ENCODE data around the gene IRAK2.

Gene IRAK2

DNA sequence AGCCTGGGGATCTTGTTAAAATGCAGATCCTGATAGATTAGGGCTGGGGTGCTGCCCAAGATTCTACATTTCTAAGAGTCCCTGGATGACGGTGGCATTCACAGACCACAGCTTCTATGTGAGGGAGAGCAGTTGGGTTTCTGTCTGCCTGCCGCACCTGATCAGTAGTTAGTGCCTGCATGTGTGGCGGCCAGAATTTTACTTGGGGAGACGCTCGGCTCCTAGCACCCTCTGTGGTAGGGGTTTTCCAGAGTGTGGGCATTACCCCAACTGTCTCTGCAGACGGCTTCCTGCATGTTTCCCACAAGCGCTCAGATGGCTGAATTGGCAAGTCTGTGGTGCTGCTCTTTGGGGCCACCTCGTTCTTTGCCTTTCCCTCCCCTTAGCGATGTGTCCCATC, 119.8 kb downstream of the IRAK2 start:
- DNase-seq (ENCODE audit: low read depth): peak; percentile 52

GRCh38 chr3:10285272-10286132, 120.8 kb downstream of the IRAK2 start:
- no peak for DNase-seq (ENCODE audit: low read depth)

DNA sequence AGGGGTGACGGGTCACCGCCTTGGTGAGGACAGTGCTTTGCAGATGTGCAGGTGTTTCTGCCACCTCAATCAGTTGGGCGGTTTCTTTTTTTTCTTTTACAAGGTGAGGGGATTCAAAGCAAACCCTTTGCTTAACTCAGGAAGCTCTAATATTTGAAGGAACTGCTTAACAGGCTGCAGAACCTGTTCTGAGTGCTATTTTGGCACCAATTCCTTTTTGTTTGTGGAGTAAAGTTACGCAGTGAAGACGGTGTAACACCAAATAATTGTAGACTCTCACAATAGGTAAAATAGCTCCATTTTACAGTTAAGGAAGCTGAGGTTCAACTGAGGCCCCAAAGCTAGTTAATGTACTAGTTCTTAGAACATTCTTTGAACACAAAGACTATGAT, 121.4 kb downstream of the IRAK2 start:
- DNase-seq (ENCODE audit: low read depth): no peak

GRCh38 chr3:10286596-10287295, 122.0 kb downstream of the IRAK2 start:
- DNase-seq (ENCODE audit: low read depth): no peak

GRCh38 chr3:10287936-10288574, 123.3 kb downstream of the IRAK2 start:
- no peak for DNase-seq (ENCODE audit: low read depth)

- DNase-seq (ENCODE audit: low read depth): no peak
Measured at GRCh38 chr3:10288575-10288960, 123.8 kb downstream of the IRAK2 start.

- DNase-seq (ENCODE audit: low read depth): no peak
Measured at GRCh38 chr3:10289077-10289476, 124.4 kb downstream of the IRAK2 start.

GRCh38 chr3:10289787-10290355, 125.2 kb downstream of the IRAK2 start:
- DNase-seq (ENCODE audit: low read depth): no peak

GRCh38 chr3:10290481-10291176, 125.9 kb downstream of the IRAK2 start:
- DNase-seq (ENCODE audit: low read depth): no peak

DNA sequence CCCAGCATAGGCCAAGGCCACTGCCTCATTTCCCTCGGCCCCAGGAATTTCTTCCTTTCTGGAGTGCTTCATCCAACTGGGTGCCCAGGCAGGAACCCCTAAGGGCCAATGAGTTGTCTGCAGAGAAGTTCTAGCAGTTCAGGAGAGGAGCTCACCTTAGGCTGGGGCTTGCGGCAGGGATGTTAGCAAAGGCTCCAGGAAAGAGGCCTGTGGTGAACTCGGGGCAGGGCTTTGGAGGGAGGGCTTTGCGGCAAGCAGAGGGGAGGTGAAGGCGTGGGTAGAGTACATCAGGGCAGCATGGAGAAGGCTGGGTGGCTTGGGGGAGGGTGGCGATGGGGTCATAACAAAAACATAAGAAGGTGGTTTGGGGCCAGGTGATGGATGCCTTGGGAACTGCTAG, 126.9 kb downstream of the IRAK2 start:
- DNase-seq (ENCODE audit: low read depth): no peak

GRCh38 chr3:10292505-10293419, 128.0 kb downstream of the IRAK2 start, which contains the start of gene GHRL:
TSS of gene GHRL (minus strand) at chr3:10292947. CDS start at chr3:10290180, 2,767 bp downstream.
- DNase-seq (ENCODE audit: low read depth): no peak
